Activated CD4-positive, CD25-positive, alpha-beta regulatory T cell treated with anti-CD3 and anti-CD28 coated beads, Interleukin-2, amount 50 U/mL, for 16 hours (primary cell): ENCODE results near the gene VGLL3.
"Not testable (repeated sequence)": the region's sequence is repeated elsewhere in the genome, so short reads cannot be mapped to it uniquely, and the experiment has no call there.

ENCODE experiments used
- DNase-seq: peaks from one replicate; pipeline ENCODE4 v3.0.0-alpha.2; 2020; ENCODE audit warnings: low read depth, low spot score

Gene VGLL3, protein sequence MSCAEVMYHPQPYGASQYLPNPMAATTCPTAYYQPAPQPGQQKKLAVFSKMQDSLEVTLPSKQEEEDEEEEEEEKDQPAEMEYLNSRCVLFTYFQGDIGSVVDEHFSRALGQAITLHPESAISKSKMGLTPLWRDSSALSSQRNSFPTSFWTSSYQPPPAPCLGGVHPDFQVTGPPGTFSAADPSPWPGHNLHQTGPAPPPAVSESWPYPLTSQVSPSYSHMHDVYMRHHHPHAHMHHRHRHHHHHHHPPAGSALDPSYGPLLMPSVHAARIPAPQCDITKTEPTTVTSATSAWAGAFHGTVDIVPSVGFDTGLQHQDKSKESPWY

GRCh38 chr3:86990734-86991481, at the start of gene VGLL3:
Gene VGLL3, minus strand, starts transcription at chr3:86991149. Its CDS starts 406 bp downstream, at chr3:86990743.
- no peak for DNase-seq

- no peak for DNase-seq
These were observed 46.7 kb upstream of the VGLL3 start for GRCh38 chr3:87037652-87038051.

- no peak for DNase-seq
These were observed 45.7 kb upstream of the VGLL3 start for GRCh38 chr3:87036671-87037070.

DNA sequence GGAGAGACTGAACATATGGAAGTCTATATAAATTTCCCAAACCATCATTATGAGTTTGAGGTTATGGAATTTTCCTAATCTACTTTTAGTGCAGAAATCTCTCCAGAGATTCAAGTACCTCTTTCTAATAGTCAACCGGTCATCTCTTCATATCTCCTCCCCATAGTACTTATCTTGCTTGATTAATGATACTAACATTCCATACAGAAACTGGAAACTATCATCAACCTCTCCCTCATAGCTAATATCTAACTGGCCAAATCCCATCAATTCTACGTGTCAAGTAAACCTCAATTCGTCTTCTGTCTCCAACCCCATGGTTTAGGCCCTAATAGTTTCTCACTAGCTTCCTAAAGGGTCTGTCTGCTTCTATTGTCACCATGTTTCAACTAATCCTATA, 44.4 kb upstream of the VGLL3 start:
- no peak for DNase-seq

DNA sequence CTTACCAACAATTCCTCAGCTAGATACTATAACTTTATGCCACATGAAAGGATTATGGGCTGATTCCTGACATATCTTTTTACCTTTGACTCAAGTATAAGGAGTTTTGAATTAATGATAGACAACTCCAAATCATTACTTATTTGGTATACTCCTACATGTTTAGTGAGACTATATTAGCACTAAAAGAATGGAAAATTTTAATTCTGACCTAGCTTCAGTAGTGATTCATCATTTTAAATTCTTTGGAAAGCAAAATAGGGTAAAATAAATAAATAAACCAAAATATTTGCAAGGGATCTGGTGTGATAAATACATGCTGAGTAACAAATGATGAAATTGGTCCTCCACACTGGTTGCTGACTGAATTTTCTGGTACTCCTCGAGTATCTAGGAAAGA, 42.3 kb upstream of the VGLL3 start:
- DNase-seq = no peak

DNA sequence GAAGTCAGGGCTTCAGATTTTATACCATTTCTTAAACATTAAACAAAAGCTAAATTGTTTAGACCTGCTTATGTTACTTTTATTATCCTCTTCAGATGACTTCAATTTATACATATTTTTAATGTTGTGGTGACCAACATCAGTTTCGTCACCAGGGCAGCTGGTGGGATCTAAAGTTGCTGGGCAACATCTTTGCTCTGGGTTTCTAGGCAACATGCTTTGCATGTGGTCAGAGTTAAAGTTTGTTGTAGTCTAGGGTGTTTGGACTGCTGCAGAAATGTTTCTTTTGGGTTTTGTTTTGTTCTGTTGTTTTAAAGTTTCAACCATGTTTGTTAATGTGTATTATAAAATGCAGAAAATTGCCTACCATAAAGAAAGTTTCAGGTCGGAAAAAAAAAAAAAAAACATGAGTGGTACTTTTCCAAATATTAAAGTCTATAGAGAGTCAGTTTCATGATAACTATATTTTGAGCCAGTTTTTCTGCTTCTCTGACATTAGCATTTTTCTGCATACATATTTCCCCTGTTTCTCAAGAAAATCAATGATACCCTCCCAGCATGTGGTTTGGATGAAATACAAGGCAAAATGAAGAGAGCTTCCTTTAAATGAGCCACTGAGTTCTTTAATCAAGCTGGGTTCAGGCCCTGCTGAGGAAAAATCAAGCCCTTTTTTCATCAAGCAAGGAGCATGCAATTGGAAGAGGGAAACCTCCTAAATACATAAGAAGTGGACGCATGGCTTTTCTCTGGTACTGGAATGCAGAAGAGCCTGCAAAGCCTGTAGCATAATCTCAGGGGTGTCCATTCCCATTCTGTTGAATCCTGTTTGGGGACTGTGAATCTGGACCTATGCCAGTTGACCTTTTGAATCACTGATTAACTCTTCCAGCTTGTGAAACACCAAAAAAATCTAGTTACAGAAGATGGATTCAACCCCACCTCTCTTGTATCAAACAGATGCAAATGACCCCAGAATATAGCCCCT, 35.0 kb upstream of the VGLL3 start:
- no peak for DNase-seq

DNA sequence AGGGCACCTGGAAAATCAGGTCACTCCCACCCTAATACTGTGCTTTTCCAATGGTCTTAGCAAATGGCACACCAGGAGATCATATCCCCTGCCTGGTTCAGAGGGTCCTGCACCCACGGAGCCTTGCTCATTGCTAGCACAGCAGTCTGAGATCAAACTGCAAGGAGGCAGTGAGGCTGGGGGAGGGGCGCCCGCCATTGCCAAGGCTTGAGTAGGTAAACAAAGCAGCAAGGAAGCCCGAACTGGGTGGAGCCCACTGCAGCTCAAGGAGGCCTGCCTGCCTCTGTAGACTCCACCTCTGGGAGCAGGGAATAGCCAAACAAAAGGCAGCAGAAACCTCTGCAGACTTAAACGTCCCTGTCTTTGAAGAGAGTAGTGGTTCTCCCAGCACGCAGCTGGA, 26.4 kb upstream of the VGLL3 start:
- DNase-seq = not testable (repeated sequence)

GRCh38 chr3:87009271-87009670, 18.3 kb upstream of the VGLL3 start:
- no peak for DNase-seq

GRCh38 chr3:87006844-87007439, 16.0 kb upstream of the VGLL3 start:
- no peak for DNase-seq

- no peak for DNase-seq
These were observed 13.9 kb upstream of the VGLL3 start for GRCh38 chr3:87004883-87005282.

DNA sequence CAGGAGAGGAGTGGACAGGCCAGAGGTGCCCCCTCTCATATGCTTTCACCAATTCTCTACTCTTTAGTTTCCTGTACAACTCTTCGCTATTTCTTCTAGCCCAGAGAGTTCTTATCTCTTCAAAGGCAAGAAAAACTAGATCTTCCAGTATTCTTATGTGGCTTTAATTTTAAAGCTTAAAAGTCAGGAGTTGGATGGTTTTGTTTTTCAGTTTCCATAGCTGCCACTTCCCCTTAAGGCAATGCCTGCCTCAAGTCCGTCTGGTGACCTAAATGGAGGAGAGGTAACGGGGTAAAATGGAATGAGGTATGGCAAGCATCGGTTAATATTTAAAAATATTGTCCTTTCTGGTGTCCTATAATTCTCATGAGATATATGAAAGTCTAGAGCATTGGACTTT, 11.4 kb upstream of the VGLL3 start:
- no peak for DNase-seq

DNA sequence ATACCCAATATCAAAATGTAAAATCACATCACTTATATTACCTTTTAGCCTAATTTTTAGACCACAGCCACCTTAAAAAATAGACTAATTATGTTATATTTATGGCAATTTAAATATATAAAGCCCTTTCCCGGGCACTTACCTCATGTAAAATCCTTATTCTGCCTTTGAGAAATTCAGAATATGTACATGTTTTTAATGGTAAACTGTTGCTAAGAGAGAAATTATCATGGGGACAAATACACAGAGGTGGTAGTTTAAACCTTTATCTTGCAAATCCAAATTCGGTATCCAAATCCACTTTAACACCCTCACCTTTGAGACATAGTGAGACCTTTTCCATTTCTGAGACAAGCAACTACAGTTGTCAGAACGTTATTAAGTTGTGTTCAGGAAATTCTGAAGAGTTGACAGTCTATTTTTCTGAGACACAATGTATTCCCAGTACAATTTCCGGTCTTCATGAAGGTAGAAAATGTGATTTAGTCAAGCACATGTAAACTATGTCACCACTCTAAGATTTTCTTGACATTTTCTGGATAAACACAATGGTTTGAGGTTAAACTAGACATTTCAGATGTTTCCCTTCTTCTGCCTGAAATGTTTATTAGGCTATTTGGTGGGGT, 10.6 kb upstream of the VGLL3 start:
- DNase-seq = no peak

GRCh38 chr3:87000940-87001339, 10.0 kb upstream of the VGLL3 start:
- no peak for DNase-seq

- DNase-seq = no peak
These were observed 7.6 kb upstream of the VGLL3 start for GRCh38 chr3:86998569-86998968.

DNA sequence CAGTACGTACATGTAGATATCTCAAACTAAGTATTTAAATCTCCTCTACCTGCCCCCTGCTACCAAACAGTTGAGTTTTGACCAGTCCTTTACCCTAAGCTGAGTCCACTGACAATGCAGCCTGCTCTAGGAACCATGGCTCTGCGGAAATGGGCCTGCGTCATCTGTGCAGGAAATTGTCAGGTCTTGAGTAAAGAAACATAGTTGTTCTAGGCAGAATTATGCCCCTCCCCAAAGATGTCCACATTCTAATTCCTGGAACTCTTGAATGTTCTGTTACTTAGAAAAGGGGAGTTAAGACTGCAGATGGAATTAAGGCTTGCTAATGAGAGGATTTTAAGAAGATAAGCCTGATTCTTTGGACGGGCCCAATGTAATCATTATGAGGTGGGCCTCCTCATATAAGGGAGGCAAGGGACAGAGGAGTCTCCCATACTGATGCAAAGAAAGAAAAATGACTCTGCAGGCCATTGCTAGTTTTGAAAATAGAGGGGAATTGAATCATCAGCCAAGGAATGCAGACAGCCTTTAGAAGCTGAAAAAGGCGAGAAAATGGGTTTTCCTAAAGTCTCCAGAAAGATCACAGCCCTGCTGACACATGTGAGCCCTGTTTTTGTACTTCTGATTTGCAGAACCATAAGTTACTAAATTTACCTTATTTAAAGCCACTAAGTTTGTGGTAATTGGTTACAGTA, 5.5 kb upstream of the VGLL3 start:
- DNase-seq = no peak

DNA sequence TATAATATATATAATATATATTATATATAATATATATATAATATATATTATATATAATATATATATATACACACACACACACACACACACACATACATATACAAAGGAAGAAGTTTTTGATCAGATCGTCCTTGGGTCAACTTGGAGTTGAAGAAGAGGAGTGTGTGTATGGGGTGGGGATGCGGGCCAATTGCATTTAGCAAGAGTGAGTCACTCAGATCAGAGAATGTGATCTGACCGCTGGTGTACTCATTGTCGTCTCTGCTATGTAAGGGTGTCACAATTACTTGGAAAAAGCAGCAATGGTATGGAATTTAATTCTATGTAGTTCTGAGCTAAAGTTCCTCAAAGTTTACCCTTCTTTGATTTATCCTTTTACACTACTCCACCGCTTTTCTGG, 4.6 kb upstream of the VGLL3 start:
- no peak for DNase-seq

- DNase-seq = no peak
These were observed 2.8 kb upstream of the VGLL3 start for GRCh38 chr3:86993704-86994103.

DNA sequence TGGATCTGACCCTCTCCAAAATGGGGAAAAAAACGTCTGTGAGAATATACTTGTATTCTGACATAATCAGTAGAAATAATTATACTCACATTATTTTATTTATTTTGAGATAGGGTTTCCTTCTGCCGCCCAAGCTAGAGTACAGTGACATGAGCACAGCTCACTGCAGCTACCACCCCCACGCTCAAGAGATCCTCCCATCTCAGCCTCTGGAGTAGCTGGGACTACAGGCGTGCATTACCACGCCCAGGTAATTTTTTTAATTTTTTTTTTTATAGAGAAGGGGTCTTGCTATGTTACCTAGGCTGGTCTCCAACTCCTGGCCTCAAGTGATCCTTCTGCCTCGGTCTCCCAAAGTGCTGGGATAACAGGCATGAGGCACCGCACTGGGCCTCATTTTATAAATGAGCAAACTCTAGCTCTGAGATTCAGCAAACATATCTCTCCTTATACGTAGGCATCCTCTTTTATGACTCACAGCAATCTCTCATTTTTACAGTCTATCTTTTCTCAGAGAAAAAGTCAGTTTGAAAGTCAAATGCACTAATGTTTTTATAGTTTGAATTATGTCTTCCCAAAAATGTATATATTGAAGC, 989 bp upstream of the VGLL3 start:
- no peak for DNase-seq

DNA sequence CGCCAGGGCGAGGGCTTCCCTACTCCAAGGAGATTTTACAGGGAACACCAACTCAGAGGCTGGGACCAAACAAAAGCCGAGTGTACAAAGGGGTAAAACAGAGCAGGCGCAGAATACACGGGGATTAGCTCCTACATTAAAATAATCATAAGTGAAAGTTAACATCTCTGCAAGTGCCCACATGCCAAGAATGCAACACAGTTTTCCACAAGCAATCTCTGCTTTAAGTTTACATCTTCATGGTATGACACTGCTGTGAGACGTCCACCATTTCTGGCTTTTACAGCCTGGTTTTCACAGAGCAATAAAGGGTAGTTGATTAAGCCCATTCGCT, 500 bp upstream of the VGLL3 start:
- no peak for DNase-seq

DNA sequence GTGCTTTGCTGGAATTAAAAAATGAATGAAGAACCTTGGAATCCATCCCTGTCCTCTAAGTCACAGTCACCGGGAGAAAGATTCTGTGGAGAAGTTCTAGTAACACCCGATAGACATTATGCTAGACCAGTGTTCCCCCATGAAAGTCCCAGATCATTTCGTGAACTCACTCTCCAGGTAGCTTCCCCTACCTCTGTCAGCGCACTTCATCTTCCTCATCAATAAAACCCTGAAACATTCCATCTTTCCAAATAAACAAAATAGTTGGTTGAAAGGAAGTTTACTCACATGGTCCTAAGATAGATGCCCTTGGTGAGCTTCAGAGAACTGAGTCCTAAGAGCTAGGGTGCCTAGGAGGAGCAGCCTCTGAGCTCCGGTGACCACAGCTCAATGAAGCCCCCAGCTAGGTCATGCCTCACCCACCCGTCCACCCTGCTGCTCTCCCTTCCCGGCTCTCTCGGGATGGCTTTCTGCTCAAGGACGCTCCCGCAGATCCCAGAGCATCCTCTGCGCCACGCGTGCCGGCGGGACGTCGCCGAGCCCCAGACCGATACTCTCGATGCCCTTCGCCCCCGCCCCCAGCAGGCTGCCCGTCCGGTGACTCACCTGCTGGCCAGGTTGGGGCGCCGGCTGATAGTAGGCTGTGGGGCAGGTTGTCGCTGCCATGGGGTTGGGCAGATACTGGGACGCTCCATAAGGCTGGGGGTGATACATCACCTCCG, 776 bp downstream of the VGLL3 start:
- DNase-seq = no peak
